HepG2 (cell line): ENCODE results near the gene SHISA6. TPM values are rescaled to one million over a fixed set of nuclear protein-coding genes. Genes with fewer than 3 reads are reported as not detected.

Experiments used
- ATAC-seq: fragments of 200-7000 bp; cut with Tn5 transposase; 3 replicates; pipeline ENCODE4 v1.9.1; 2020; ENCODE audit warnings: mild to moderate bottlenecking, moderate library complexity
- BruUV-seq: library from RNA; stranded (reverse); fragments of 400-500 nt; replicated peaks from 2 replicates; lab custom pipeline; 2021; lab: Mats Ljungman, UMichigan
- CTCF ChIA-PET: fragments of 300-600 bp; formaldehyde crosslinking; extraction: SDS; loops from one replicate; lab custom pipeline; 2021; ENCODE audit warnings: low total read pairs, inconsistent platforms, low intra/inter-chr PET ratio; lab: Yijun Ruan, JAX
- POLR2A ChIA-PET: fragments of 350-600 bp; sonication (Branson Sonifier 250); formaldehyde crosslinking; loops from one replicate; lab custom pipeline; 2020; ENCODE audit warnings: antibody characterized with exemption, inconsistent platforms; lab: Yijun Ruan, JAX
- DNase-seq: peaks from one replicate; pipeline ENCODE4 v3.0.0-alpha.2; 2015; ENCODE audit warnings: low spot score
- FAIRE-seq: peaks from 3 replicates; lab custom pipeline; 2011; peaks lifted over from hg19 to GRCh38; lab: Jason Lieb, UNC
- H2AFZ ChIP-seq: one replicate; pipeline ENCODE4 v1.6.1; 2011; ENCODE audit warnings: low read length, inconsistent platforms
- H3K27ac ChIP-seq: fragments of 300-600 bp; 3 replicates; pipeline ENCODE4 v1.8.0; 2011; ENCODE audit warnings: mixed run types, mild to moderate bottlenecking, mixed read lengths, low read length, inconsistent platforms; ENCODE audit not compliant: insufficient read depth; ENCODE audit errors: extremely low read length
- H3K27me3 ChIP-seq, 2 experiments: fragments of 200-600 bp in 1 of 2; 2 replicates in 1 of 2; 3 replicates in 1 of 2; pipeline versions ENCODE4 v1.6.0 to v1.8.0; 2011; ENCODE audit warnings: low read length in 2 of 2, mild to moderate bottlenecking in 2 of 2, moderate library complexity in 2 of 2, inconsistent platforms in 1 of 2; ENCODE audit not compliant: insufficient read depth in 2 of 2, control insufficient read depth in 1 of 2
- H3K36me3 ChIP-seq, 2 experiments: fragments of 200-600 bp in 1 of 2; replicated peaks in 1 of 2; 2 replicates in 1 of 2; 3 replicates in 1 of 2; pipeline versions ENCODE4 v1.5.1 to v1.8.0; 2011; ENCODE audit warnings: low read length in 2 of 2, inconsistent platforms in 1 of 2; ENCODE audit not compliant: insufficient read depth in 2 of 2, control insufficient read depth in 1 of 2
- H3K4me1 ChIP-seq: 2 replicates; pipeline ENCODE4 v1.5.1; 2012; ENCODE audit warnings: low read length, inconsistent platforms; ENCODE audit not compliant: insufficient read depth
- H3K4me2 ChIP-seq: 2 replicates; pipeline ENCODE4 v1.6.0; 2011; ENCODE audit warnings: low read depth, low read length, inconsistent platforms
- H3K4me3 ChIP-seq, 3 experiments: fragments of 200-600 bp in 1 of 3; sonication (generic), shearing (Covaris generic) in 1 of 3; replicated peaks in 1 of 3; 2 replicates each; pipeline ENCODE4 v1.5.1; 2011 to 2016; ENCODE audit warnings: low read length in 3 of 3, inconsistent platforms in 2 of 3, low read depth in 2 of 3, mild to moderate bottlenecking in 2 of 3, control low read depth in 1 of 3, mixed read lengths in 1 of 3; ENCODE audit not compliant: insufficient read depth in 1 of 3
- H3K79me2 ChIP-seq: one replicate; pipeline ENCODE4 v1.6.1; 2011; ENCODE audit warnings: low read length, inconsistent platforms; ENCODE audit not compliant: insufficient read depth
- H3K9ac ChIP-seq: 2 replicates; pipeline ENCODE4 v1.6.0; 2011; ENCODE audit warnings: mild to moderate bottlenecking, low read depth, low read length, inconsistent platforms; ENCODE audit not compliant: insufficient read depth
- H3K9me3 ChIP-seq: 2 replicates; pipeline ENCODE4 v1.5.1; 2012; ENCODE audit warnings: mild to moderate bottlenecking, low read length
- H4K20me1 ChIP-seq: 2 replicates; pipeline ENCODE4 v1.6.0; 2011; ENCODE audit warnings: inconsistent platforms, mild to moderate bottlenecking, low read length, moderate library complexity; ENCODE audit not compliant: insufficient read depth
- EHMT2 ChIP-seq: fragments of 200-600 bp; sonication (generic); IDR thresholded peaks from 2 replicates; pipeline ENCODE4 v1.7.0; 2017; ENCODE audit warnings: antibody characterized with exemption, low read depth, low read length, borderline replicate concordance
- MIER2 ChIP-seq: IDR thresholded peaks from 2 replicates; pipeline ENCODE4 v1.6.1; 2016; ENCODE audit warnings: missing biosample characterization, missing genetic modification reagents
- WIZ ChIP-seq: sonication (generic); formaldehyde crosslinking; IDR thresholded peaks from 2 replicates; pipeline ENCODE4 v1.5.1; 2020; ENCODE audit warnings: mild to moderate bottlenecking, missing genetic modification reagents
- WGBS: methylation state at CpG from one replicate; pipeline ENCODE4 v1.1.6; 2017; ENCODE audit warnings: low lambda C conversion rate; 5-methylcytosine and 5-hydroxymethylcytosine counted together
- in situ Hi-C: cut with HindIII; loops from 2 replicates; pipeline ENCODE4 v1.10.0; 2017; ENCODE audit warnings: low pct_unique_long_range_greater_than_20kb; ENCODE audit not compliant: extremely low pct_ligation_motif_present
- intact Hi-C: fragments of 100-400 bp; cut with micrococcal nuclease; formaldehyde crosslinking; loops from one replicate; pipeline ENCODE4 v1.10.0; 2022; ENCODE audit not compliant: unreplicated experiment
- polyA plus RNA-seq, 8 experiments: library from polyadenylated mRNA; depleted of rRNA in 3 of 8; stranded (reverse) in 7 of 8; unstranded in 1 of 8; fragments of >200 nt; fragmentation: Illumina TruSeq in 4 of 8; extraction: Trizol in 4 of 8; gene quantifications; 2 replicates each; pipeline versions ENCODE4 v1.2.1 to v1.2.3, GENCODE V29; 2011 to 2016; ENCODE audit warnings: low read depth in 4 of 8, missing spikeins in 1 of 8, mixed read lengths in 1 of 8; ENCODE audit not compliant: insufficient read depth in 1 of 8
- total RNA-seq, 5 experiments: library from RNA; depleted of rRNA; stranded (reverse); fragments of >200 nt; fragmentation: Illumina TruSeq; extraction: Trizol; gene quantifications; 2 replicates each; pipeline ENCODE4 v1.2.3, GENCODE V29; 2016; ENCODE audit warnings: low read depth in 1 of 5
- TF ChIP-seq, protein P1 (sequence below), 2 experiments: IDR thresholded peaks; 2 replicates each; pipeline ENCODE4 v1.6.1; 2011 to 2012; ENCODE audit warnings: low read length in 2 of 2, borderline replicate concordance in 1 of 2, low read depth in 1 of 2, mild to moderate bottlenecking in 1 of 2, moderate library complexity in 1 of 2
- TF ChIP-seq, protein P2 (sequence below): IDR thresholded peaks from 2 replicates; pipeline ENCODE4 v1.6.1; 2016; ENCODE audit warnings: low read depth

The SHISA6 gene
- total and polyA plus RNA-seq, 2 of the 13 experiments (the other 11 are each of a cell fraction or from before 2014, with no cell fraction given), result not detected

- POLR2A ChIA-PET, result no interaction called here
- intact Hi-C loops, result no loop called here
- no TSS peak for BruUV-seq
- H3K36me3 ChIP-seq, result no peaks in the 10 kb centered on the region
- H3K4me3 ChIP-seq, result no peak overlapping the region
- no peak overlapping the region for H2AFZ ChIP-seq
- peak; percentile 5 for DNase-seq
- CTCF ChIA-PET, result no interaction called here
- no peak for FAIRE-seq
- no peak overlapping the region for H3K9ac ChIP-seq
- no peak overlapping the region for H3K27ac ChIP-seq
- no peaks in the 10 kb centered on the region for H3K9me3 ChIP-seq
- WGBS, result 2% methylated on average over 4 of the region's 4 CpGs
- no peaks in the 10 kb centered on the region for H3K79me2 ChIP-seq
- H3K27me3 ChIP-seq, result no peaks in the 10 kb centered on the region
- no peaks in the 10 kb centered on the region for H4K20me1 ChIP-seq
- H3K4me1 ChIP-seq, result no peaks in the 10 kb centered on the region
- peak; percentile 96 for TF ChIP-seq MIER2 (CRISPR knock-in tag)
- TF ChIP-seq, protein P1, sequence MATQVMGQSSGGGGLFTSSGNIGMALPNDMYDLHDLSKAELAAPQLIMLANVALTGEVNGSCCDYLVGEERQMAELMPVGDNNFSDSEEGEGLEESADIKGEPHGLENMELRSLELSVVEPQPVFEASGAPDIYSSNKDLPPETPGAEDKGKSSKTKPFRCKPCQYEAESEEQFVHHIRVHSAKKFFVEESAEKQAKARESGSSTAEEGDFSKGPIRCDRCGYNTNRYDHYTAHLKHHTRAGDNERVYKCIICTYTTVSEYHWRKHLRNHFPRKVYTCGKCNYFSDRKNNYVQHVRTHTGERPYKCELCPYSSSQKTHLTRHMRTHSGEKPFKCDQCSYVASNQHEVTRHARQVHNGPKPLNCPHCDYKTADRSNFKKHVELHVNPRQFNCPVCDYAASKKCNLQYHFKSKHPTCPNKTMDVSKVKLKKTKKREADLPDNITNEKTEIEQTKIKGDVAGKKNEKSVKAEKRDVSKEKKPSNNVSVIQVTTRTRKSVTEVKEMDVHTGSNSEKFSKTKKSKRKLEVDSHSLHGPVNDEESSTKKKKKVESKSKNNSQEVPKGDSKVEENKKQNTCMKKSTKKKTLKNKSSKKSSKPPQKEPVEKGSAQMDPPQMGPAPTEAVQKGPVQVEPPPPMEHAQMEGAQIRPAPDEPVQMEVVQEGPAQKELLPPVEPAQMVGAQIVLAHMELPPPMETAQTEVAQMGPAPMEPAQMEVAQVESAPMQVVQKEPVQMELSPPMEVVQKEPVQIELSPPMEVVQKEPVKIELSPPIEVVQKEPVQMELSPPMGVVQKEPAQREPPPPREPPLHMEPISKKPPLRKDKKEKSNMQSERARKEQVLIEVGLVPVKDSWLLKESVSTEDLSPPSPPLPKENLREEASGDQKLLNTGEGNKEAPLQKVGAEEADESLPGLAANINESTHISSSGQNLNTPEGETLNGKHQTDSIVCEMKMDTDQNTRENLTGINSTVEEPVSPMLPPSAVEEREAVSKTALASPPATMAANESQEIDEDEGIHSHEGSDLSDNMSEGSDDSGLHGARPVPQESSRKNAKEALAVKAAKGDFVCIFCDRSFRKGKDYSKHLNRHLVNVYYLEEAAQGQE (IDR thresholded peaks at IDR 0.05; ENCODE audit: borderline replicate concordance in 1 of 2, low read depth in 1 of 2, low read length in 2 of 2), result peak; percentile 67 to 94
- peak; percentile 45; the same call in 1 of the 2 replicates for TF ChIP-seq WIZ (CRISPR knock-in tag)
- TF ChIP-seq, protein P2, sequence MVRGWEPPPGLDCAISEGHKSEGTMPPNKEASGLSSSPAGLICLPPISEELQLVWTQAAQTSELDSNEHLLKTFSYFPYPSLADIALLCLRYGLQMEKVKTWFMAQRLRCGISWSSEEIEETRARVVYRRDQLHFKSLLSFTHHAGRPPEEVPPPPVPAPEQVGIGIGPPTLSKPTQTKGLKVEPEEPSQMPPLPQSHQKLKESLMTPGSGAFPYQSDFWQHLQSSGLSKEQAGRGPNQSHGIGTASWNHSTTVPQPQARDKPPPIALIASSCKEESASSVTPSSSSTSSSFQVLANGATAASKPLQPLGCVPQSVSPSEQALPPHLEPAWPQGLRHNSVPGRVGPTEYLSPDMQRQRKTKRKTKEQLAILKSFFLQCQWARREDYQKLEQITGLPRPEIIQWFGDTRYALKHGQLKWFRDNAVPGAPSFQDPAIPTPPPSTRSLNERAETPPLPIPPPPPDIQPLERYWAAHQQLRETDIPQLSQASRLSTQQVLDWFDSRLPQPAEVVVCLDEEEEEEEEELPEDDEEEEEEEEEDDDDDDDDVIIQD (CRISPR knock-in tag), result no peak
- TF ChIP-seq EHMT2, result peak; percentile 86
- no peak for ATAC-seq
- in situ Hi-C loops, result no loop called here
- no peak overlapping the region for H3K4me2 ChIP-seq
These were observed 265.6 kb downstream of the SHISA6 start for GRCh38 chr17:11506635-11507034.
